Upper lobe of left lung (tissue), 4 donors: ENCODE measurements around the gene DIDO1.

Experiments used
- CTCF ChIP-seq, 6 experiments: fragments of 450-650 bp in 4 of 6; fragments of 200-600 bp in 2 of 6; sonication (generic) in 2 of 6; IDR thresholded peaks; one replicate each; pipeline ENCODE4 v1.5.1; 2016 to 2019; ENCODE audit warnings: antibody characterized with exemption in 6 of 6
- POLR2A ChIP-seq, 4 donors: fragments of 450-650 bp; IDR thresholded peaks; one replicate each; pipeline ENCODE4 v1.5.1; 2016 to 2017; ENCODE audit warnings: antibody characterized with exemption in 4 of 4, mild to moderate bottlenecking in 2 of 4

GRCh38 chr20:62900692-62901584, 25.4 kb downstream of the DIDO1 start:
- TF ChIP-seq CTCF (IDR thresholded peaks at IDR 0.05) (peak in 2 of 6 experiments; percentile 13 to 16), POLR2A (IDR thresholded peaks at IDR 0.05) (peak in 2 of 4 donors; percentile 12 to 19)
